Measurements from ENCODE around the gene MRPL57.

Gene MRPL57

DNA sequence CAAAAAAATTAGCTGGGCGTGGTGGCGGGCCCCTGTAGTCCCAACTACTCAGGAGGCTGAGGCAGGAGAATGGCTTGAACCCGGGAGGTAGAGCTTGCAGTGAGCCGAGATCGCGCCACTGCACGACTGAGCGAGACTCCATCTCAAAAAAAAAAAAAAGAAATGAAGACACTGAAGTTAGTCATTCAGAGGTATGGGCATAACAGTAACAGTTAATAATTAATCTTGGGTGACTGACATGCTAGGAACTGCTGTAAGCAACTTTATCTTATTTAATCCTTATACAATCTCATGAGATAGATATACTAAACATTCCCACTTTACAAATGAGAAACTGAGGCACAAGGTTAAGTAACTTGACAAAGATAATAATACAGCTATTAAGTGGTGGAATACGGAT is 5.0 kb upstream of the MRPL57 start:
- TF ChIP-seq GATA2 (IDR thresholded peaks at IDR 0.05; ENCODE audit: low read depth, low read length), result no peak
- TF ChIP-seq GATA3 (IDR thresholded peaks at IDR 0.05; ENCODE audit: low read depth, low read length), result no peak

DNA sequence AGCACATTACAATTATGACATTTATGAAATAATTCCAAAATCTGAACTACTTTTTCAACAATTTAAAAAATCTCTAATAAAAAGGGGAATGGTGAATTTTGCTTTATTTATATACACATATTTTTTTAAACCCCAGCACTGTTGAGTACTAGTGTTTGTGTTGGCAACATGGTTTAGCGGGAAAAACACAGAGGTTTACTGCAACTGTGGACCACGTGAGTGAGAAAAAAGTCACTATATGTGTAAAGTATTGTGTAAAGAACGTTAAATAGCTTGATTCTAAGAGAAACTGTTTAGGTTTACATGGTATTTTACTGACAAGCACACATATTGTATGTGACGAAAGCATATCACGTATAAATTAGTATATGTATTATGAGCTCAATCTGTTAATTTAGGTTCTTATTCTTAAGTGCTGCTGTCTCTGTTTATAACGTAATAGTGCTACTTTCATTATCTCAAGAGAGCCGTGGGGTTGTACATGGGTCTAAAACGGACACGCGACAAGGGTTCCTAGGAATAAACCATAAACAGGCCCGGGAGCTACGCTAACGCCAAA is 723 bp upstream of the MRPL57 start:
- TF ChIP-seq GATA3 (IDR thresholded peaks at IDR 0.05; ENCODE audit: low read depth, low read length) (no peak), GATA2 (IDR thresholded peaks at IDR 0.05; ENCODE audit: low read depth, low read length) (no peak)

DNA sequence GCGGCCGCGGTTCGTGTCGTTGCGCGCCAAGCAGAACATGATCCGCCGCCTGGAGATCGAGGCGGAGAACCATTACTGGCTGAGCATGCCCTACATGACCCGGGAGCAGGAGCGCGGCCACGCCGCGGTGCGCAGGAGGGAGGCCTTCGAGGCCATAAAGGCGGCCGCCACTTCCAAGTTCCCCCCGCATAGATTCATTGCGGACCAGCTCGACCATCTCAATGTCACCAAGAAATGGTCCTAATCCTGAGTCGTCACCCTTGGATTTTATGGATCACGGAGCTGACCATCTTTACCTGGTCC is 475 bp downstream of the MRPL57 start:
- no peak for TF ChIP-seq GATA2 (IDR thresholded peaks at IDR 0.05; ENCODE audit: low read depth, low read length)
- no peak for TF ChIP-seq GATA3 (IDR thresholded peaks at IDR 0.05; ENCODE audit: low read depth, low read length)

DNA sequence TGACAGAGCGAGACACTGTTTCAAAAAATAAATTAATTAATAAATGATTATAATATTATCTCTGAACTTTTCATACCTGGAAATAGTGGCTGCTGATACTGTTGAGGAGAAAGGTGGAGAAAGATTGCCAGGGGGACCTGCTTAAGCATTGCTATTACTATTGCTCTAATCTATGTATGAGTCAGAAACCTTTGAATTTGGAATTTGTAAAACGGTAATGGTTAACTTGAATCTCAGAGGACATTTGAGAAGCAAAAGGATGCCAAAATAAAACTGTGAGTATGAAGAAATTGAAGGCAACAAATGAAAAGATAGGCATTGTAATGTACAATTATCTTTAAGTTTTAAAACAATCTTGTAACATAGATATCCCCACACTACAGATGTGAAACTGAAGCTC is 5.2 kb downstream of the MRPL57 start:
- TF ChIP-seq GATA3 (IDR thresholded peaks at IDR 0.05; ENCODE audit: low read depth, low read length), result no peak
- TF ChIP-seq GATA2 (IDR thresholded peaks at IDR 0.05; ENCODE audit: low read depth, low read length), result no peak

DNA sequence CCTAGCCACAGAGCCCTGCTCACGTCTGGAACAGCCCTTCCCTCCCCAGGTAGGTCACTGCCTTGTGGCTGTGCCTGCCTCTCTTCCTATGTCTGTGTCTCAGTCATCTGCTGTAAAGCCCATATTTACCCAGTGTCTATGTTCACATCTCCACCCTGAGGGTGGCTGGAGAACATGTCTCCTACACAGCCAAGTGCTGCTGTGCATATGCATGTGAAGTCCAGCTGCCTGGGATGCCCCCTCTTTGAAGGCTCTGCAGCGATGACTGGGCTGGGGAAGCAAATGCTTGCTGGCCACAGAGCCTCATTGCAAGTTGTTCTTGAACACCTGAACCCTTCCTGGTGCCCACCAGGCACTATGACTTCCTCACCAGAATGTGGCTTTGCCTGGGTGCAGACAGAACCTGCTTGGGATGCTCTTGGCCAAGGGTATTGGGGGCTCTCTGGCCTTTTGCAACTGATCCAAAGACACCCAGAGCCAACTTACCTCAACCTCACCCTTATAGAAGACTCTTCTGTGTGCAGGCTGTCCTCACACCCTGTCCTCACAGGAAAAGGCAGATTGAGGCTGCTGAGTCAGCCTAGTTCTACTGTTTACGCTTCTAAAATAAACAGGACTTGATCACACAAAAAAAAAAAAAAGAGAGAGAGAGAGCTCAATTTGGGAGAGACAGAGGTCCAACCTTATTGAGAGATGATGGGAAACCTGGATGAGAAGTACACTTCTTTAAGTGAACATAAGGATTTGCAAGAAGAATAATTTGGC is 26.5 kb downstream of the MRPL57 start:
- TF ChIP-seq GATA2 (IDR thresholded peaks at IDR 0.05; ENCODE audit: low read depth, low read length), result no peak
- no peak for TF ChIP-seq GATA3 (IDR thresholded peaks at IDR 0.05; ENCODE audit: low read depth, low read length)

DNA sequence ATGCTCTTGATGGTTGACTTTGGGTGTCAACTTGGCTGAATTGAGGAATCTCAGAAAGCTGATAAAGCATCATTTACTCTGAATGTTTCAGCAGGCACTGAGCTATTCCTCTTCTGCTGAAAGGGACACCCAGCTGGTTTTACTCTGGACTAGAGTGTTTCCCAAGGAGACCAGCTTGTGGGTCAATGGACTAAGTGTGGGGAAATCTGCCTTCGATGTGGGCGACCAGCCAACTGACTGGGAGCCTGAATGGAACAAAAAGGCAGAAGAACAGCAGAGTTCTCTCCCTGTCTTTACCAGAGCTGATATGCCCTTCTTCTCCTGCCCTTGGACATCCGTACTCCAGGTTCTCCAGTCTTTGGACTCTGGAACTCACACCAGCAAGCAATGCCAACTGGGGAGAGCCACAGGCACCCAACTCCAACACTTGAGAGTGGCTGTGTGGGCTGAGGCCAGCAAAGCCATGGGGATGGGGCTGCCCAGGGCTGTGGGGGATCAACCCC is 32.2 kb downstream of the MRPL57 start:
- TF ChIP-seq GATA3 (IDR thresholded peaks at IDR 0.05; ENCODE audit: low read depth, low read length) (no peak), GATA2 (IDR thresholded peaks at IDR 0.05; ENCODE audit: low read depth, low read length) (no peak)

DNA sequence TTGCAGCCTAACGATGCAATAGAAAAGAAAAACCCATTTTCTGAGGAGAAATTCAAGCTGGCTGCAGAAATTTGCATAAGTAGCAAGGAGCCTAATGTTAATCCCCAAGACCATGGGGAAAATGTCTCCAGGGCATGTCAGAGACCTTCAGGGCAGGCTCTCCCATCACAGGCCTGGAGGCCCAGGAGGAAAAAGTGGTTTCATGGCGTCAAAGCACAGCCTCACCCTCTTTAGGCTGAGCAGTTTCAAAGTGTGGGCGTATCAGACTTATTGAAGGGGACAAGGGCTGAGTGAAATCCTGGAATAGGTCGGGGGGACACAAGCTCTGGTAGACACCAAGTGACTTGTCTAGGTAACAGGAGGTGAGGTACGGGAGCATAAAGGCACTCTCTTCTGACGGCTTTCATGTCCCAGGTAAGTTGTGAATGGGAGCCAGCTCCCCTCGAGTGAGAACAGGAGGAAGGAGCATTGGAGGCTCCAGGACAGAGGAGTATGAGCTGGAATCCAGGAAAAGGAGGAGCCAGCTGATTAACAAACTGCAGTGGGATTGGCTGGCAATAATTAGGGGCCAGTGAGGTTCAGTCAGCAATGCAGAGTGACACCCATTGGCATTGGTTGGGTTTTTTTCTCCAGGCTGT is 35.8 kb downstream of the MRPL57 start:
- TF ChIP-seq GATA3 (IDR thresholded peaks at IDR 0.05; ENCODE audit: low read depth, low read length), result no peak
- no peak for TF ChIP-seq GATA2 (IDR thresholded peaks at IDR 0.05; ENCODE audit: low read depth, low read length)

DNA sequence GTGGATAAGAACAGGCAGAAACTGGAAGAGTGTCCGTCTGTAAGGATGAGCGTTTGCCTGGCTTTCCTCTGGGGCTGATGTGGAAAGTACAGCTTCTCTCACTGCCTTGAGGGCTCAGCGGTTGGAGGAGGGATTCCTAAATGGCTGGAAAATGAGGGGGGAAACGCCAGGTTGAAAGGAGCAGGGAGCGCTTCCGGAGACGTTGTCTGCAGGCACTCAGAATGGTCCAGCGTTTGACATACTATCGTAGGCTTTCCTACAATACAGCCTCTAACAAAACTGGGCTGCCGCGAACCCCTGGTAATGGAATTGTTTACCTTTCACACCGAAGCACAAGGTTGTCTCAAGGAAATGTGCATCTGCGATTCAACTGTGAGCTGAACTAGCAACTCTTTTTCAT is 39.9 kb downstream of the MRPL57 start:
- TF ChIP-seq GATA2 (IDR thresholded peaks at IDR 0.05; ENCODE audit: low read depth, low read length), result no peak

DNA sequence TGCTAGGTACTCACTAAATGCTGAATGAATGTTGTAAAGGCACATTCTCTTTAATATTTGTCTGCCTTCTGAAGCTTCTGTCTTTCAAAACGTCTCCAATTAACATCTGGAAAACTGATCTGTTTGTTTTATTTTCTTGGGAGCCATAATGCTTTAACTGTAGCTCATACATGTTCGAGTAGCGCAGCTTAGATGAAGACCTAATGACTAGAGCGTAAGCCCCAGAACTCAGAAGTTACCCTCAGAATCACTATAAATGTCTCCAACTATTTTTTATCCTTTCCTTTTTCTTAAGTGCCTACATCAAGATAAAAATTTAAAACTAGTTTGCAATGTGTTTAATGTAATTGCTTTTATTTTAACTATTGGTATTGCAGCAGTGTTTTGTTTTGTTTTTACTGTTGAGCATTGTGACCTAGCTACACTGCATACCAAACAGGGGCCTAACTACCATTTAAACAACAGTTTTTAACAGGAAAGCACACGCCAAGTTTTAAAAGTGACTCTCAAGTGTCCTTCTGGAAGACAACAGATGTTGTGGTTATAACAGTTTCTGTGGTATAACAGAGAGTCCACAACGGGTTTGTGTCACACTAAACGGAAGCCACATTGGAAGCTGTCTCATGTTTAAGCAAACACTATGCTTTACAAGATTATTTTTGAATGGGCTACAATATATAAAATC is 42.0 kb downstream of the MRPL57 start:
- TF ChIP-seq GATA2 (IDR thresholded peaks at IDR 0.05; ENCODE audit: low read depth, low read length) (no peak), GATA3 (IDR thresholded peaks at IDR 0.05; ENCODE audit: low read depth, low read length) (no peak)

DNA sequence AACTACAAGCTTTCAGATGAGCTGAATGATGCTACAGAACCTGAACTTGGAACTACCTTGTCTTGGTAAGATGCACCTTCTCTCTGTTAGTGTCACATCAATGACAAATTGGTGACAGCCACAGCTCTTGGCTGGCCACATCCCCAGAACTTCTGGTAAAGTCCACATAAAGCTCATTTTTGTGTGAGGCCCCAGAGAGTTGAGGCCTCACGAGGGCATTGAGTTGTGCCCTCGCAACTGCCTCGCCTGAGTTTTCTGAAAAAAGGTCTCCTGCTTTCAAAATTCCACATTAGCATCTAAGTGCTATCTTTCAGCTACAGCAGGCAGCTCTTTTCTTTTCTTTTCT is 42.6 kb downstream of the MRPL57 start:
- TF ChIP-seq GATA3 (IDR thresholded peaks at IDR 0.05; ENCODE audit: low read depth, low read length) (no peak), GATA2 (IDR thresholded peaks at IDR 0.05; ENCODE audit: low read depth, low read length) (no peak)

DNA sequence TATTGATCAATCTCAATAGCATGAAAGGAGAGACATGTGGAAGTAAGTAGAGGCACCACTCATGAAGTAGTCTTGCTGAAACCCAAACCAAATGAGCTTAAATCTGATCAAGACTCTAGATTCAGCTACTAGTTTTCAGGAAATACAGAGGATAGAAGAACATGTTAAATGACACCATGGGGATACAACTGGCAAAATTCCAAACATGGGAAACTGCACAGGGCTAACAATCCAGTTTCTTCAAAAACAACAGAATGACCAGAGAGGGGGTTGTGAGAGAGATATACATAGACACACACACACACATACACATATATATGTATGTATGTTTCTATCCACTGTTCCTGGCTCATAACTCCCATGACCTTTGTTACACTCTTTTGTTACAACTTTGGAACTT is 44.8 kb downstream of the MRPL57 start:
- TF ChIP-seq GATA3 (IDR thresholded peaks at IDR 0.05; ENCODE audit: low read depth, low read length) (no peak), GATA2 (IDR thresholded peaks at IDR 0.05; ENCODE audit: low read depth, low read length) (no peak)

DNA sequence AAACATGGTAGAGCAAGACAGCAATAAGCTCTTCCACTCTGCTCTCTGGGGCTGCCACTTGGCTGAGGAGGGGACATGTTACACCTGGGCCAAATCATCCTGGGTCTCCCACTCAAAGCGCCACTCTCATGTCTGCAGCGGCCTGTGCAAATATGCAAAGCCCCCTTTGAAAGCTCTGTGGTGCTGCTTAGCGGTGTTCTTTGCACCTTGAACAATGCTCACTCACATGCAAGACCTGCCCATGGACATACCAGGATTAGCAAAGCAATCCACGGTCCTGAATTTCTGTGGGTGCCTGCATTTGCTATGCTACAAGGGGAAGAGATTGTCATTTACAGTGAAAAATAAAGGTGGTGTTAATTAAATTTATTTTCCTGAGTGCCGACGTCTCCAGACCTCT is 48.6 kb downstream of the MRPL57 start:
- TF ChIP-seq GATA2 (IDR thresholded peaks at IDR 0.05; ENCODE audit: low read depth, low read length) (no peak), GATA3 (IDR thresholded peaks at IDR 0.05; ENCODE audit: low read depth, low read length) (no peak)

DNA sequence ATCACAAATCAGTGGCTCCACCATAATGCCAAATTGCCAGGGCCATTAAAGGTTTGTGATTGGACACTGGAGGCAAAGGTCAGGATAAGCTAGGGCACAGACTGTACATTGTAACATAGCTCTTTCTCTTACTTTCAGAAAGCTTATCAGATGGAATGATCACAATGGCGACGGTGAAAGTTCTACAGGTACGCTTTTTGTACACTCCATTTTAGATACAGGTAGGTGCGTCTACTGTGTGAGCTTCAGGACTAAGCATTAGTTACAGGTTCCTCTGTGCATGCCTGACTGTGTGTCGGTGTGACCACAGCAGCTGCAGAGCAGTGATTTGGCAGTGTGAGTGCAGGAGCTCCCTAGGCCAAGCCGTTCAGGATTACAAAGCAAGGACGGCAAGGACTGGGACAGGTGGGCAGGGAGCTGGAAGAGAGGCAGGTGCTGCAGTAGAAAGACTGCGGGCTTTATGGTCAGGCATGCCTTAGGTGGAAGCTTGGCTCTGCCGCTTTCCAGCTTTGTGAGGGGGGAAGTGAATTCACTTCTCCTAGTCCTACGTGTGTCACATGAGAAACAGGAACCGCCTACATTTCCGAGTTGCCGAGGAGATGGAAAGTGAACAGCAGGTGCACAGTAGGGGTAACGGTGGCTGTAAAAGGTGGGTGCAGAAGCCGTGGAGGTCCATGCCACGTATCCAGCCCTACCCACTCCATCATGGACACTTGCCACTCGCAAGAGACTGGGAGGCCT is 49.6 kb downstream of the MRPL57 start:
- TF ChIP-seq GATA2 (IDR thresholded peaks at IDR 0.05; ENCODE audit: low read depth, low read length) (no peak), GATA3 (IDR thresholded peaks at IDR 0.05; ENCODE audit: low read depth, low read length) (no peak)

DNA sequence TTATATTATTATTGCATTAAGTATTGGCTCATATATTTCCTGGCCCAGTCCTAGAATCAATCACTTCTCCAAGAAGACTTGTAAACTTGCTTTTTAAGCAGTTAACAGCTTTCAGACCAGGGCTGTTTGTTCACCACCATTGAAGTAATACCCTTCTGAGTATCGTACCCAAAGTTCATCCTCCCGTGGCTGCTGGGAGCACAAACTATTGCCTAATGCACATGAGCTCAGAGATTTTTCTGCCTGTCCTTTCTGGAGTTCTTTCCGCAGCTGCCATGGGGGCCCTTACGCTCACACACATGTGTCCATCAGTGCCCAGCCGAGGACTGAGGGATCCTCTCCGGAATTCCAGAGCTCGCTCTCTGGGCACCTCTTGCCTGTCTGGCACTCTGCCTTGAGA is 51.5 kb downstream of the MRPL57 start:
- no peak for TF ChIP-seq GATA3 (IDR thresholded peaks at IDR 0.05; ENCODE audit: low read depth, low read length)
- no peak for TF ChIP-seq GATA2 (IDR thresholded peaks at IDR 0.05; ENCODE audit: low read depth, low read length)
